SH-SY5Y (cell line): ENCODE results near the gene MACF1.

Source experiments
- GATA2 ChIP-seq: IDR thresholded peaks from 2 replicates; pipeline ENCODE4 v1.6.1; 2011; ENCODE audit warnings: mild to moderate bottlenecking, low read depth, low read length
- GATA3 ChIP-seq: IDR thresholded peaks from 2 replicates; pipeline ENCODE4 v1.6.1; 2011; ENCODE audit warnings: low read depth, mild to moderate bottlenecking, low read length, moderate library complexity

DNA sequence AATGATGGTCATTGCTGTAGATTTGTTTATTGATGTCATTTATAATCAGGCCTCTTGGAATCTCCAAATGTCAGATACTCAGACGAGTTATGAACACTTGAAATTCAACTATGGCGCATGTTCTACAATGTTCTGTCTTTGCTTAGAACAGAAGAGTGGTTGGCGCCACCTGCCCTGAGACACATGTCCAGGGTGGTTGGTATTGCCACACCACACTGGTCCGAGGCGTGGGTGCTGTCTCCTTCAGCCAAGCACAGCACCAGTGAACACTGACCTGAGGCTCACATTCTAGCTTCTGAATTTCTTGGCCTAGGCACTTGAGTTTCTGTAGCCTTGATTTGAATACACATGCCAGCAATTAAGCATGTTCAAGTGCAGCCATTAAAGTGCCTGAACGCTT lies 276.8 kb downstream of the MACF1 start:
- TF ChIP-seq GATA2: no peak
- TF ChIP-seq GATA3: no peak
